Activated CD4-positive, CD25-positive, alpha-beta regulatory T cell treated with anti-CD3 and anti-CD28 coated beads, Interleukin-2, amount 50 U/mL, for 16 hours (primary cell): ENCODE data around the gene TMEM190.

Experiments used
- DNase-seq: peaks from one replicate; pipeline ENCODE4 v3.0.0-alpha.2; 2020; ENCODE audit warnings: low read depth, low spot score

The TMEM190 gene

DNA sequence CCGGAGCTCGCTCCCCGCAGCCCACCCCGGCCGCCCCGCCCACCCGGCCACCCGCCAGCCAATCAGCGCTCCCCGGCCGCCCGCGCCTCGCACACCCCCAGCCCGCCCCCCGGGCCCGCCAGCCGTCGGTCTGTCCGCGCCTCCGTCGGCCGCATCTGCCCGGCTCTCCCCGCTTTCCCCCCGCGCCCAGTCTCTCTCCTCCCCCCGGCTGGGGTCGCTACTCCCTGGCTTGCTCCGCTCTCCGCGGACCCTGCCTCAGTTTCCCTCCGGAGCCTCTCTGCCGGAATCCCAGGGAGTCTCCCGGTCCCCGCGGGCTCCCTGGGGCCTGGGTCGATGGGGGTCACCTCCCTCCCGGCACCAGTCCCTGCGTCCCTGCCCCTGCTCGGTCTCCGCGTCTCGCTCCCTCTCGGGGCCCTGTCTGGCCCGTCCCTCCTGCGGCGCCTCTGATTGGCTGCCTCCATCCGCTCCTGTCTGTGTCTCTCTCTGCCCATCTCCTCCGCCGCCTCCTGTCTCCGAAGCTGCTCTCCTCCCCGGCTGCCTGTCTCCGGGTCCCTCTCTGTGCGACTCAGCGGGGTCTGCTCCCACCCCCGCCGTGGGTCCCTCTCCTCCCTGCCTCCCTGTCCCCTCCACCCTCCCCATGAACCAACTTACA, 6.8 kb upstream of the TMEM190 start:
- DNase-seq: no peak

DNA sequence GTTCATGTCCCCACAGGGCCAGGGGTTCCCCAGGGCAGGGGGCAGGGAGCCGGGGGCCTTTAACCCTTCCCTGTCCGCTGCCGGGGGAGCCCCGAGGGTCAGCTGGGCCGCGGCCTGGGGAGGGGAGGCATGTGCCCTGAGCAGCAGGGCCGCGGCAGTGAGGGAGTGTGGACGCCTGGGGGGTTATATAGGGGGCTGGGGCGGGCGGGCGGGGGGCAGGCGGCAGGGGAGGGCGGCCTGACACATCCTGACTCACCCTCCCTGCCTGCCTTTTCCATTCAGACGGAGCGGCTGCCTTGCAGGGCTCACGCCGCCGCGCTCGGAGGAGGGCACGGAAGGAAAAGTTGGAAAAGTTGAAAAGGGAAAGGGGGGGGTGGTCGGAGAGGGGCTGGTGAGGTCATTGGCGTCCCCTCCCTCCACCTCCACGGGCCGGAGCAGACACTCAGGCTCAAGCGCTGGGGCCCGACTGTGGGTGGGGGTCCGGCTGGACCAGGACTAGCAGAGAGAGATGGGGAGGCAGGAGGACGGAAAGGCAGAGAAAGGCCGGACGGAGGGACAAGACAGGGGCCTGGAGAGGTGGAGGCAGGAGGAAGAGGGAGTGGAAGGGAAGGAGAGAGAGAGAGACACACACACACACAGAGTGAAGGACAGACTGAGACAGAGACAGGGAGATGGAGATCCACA, 6.2 kb upstream of the TMEM190 start, which contains the start of gene IL11:
Gene IL11, minus strand, starts transcription at position 159 of the 684 bp plus-strand sequence. Its CDS starts 153 bp downstream, at position 6.
- no peak for DNase-seq

DNA sequence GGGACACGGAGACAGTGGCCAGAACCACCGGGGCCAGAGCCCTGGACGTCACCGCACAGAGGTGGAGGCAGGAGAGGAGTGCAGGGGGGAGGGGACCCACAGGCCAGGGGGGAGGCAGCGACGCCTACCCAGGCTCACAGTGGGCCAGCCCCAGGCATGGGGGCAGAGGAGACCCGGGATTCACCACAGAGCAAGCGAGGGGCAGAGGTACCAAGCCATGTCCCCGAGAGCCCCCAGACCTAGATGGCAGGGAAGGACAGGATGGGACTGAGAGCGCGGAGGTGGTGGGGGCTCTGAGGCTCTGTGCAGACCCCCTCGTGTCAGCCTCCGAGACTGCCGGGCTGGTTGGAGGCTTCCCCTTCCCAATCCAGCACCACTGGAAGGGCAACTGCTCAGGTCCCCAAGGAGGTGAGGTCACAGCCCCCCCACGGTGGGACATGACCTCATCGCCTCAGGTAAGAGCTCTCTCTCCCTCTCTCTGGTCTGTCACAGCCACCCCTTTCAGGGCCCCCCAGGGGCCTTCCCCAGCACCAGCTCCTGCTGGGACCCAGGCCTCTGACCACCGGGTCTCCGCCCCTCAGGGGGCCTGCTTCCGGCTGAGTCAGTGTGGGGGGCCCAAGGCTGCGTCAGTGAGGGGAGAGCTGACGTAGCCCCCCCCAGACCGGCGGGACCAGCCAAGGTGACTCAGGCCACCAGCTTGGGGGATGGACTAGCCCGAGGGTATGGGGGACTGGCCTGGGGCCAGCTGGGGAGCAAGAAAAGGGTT, 4.1 kb upstream of the TMEM190 start:
- no peak for DNase-seq

DNA sequence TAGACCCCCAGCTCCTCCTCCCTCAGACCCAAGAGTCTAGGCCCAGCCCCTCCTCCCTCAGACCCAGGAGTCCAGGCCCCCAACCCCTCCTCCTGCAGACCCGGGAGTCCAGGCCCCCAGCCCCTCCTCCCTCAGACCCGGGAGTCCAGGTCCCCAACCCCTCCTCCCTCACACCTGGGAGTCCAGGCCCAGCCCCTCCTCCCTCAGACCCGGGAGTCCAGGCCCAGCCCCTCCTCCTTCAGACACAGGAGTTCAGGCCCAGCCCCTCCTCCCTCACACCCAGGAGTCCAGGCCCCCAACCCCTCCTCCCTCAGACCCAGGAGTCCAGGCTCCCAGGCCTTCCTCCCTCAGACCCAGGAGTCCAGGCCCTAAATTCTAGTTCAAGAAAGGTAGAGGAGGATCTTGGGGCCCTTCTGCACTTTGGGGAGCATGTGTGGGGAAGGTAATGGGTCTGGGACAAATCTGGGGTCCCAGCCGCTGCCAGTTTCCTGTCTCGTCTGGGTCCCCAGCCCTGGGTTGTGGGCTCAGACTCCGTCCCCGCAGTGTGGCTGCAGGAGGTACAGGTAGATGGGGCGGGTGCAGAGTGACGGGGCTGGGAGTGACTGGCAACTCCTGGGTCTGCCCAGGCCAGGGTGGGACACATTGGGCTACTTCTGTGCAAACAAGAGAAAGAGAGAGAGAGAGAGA, 3.2 kb upstream of the TMEM190 start:
- DNase-seq: no peak

DNA sequence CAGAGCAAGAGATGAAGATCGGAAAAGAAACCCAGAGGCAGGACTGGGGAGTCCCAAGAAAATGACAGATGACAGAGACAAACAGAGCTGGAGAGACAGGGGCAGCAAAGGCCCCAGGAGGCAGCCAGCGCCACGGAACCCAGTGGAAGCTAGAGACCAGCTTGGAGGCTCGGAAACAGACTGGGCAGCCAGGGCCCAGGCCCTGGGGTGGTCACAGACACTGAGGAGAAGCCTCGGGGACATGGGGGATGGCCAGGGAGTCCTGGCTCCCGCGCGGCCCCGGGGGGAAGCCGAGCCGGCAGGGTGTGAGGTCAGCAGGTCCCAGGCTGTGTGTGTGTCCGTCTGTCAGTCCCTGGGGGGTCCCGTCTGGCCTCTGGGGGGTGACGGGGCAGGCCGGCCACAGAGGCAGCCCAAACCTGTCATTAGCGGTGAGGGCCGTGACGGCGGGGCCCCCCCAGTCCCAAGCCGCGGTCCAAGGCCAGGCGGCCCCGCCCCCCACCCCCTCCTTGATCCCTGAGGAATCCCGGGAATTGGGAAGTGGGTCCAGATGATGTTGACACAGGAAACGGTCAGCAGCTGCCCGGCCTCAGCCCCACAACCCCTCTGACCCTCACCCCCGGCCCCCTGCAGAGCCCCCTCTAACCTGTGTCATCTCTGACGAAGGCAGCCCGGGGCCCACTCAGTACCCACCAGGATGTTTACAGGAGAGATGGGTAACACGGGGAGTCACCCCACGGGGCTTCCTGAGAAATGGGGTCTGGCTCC, 2.5 kb upstream of the TMEM190 start:
- no peak for DNase-seq

DNA sequence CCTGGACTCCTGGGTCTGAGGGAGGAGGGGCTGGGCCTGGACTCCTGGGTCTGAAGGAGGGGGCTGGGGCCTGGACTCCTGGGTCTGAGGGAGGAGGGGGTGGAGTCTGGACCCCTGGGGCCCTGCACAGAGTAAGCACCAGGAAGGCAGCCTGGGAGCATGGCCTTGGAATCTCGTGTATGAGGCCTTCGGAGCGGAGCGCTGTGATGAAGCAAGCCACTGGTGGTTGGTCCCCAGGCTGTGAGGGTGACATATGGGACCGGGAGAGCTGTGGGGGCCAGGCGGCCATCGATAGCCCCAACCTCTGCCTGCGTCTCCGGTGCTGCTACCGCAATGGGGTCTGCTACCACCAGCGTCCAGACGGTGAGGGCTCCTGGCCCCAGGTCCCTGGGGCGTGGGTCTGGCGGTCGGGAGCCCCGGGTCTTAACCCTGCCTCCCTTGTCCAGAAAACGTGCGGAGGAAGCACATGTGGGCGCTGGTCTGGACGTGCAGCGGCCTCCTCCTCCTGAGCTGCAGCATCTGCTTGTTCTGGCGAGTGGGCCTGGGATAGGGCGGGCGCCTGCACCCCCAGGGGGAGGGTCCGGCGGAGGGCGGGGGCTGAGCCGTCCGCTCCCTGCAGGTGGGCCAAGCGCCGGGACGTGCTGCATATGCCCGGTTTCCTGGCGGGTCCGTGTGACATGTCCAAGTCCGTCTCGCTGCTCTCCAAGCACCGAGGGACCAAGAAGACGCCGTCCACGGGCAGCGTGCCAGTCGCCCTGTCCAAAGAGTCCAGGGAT, 918 bp downstream of the TMEM190 start:
- no peak for DNase-seq

DNA sequence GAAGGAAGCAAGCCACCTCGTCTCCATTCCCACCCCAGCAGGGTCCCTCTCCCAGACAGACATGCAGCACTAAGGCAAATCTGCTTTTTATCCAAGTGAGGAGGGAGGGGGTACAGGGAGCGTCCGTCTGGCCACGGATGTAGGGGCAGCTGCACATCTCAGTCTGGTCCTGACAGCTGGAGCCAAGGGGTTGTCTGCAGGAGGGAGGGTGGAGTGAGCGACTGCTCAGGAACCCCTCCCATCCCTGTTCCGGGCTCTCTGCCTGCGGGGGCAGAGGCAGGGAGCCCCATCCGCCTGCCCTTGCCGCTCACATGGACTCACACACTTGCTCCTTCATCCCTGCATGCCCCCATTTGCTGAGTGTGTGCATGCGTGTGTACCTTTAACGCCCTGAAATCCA, 2.5 kb downstream of the TMEM190 start:
- no peak for DNase-seq

DNA sequence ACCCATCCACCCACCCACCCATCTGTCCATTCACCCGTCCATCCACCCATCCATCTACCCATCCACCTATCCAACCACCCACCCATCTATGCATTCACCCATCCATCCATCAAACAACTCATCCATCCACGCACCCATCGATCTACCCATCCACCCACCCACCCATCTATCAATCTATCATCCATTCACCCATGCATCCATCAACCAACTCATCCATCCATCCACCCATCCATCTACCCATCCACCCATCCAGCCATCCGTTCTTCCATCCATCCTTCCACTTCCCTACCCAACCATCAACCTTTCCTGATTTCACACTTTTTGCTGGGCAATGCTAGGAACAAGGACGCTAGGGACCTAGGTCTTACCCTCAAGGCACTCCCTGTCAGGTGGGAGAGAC, 5.4 kb downstream of the TMEM190 start:
- no peak for DNase-seq

DNA sequence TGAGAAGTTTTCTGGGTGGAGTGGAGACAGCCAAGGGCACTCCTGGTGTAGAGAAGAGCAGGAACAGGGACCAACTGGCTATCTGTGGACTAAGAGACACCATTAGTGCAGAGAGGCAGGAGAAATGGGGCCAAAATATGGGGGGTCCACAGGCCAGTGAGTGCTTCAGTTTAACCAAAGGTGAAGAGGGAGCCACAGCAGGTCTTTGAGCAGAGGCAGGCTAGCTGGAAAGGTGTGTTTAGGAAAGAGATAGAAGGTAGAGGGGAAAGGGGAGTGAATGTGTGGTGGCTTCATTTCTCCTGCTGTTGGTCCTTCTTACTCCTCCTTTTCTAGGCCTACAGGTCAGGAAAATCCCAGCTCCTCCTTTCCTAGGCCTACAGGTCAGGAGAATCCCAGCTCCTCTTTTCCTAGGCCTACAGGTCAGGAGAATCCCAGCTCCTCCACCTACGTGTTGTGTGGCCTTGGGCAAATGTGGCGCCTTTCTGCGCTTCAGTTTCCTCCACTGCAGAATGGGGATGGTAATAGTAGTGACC, 6.0 kb downstream of the TMEM190 start:
- DNase-seq: no peak

DNA sequence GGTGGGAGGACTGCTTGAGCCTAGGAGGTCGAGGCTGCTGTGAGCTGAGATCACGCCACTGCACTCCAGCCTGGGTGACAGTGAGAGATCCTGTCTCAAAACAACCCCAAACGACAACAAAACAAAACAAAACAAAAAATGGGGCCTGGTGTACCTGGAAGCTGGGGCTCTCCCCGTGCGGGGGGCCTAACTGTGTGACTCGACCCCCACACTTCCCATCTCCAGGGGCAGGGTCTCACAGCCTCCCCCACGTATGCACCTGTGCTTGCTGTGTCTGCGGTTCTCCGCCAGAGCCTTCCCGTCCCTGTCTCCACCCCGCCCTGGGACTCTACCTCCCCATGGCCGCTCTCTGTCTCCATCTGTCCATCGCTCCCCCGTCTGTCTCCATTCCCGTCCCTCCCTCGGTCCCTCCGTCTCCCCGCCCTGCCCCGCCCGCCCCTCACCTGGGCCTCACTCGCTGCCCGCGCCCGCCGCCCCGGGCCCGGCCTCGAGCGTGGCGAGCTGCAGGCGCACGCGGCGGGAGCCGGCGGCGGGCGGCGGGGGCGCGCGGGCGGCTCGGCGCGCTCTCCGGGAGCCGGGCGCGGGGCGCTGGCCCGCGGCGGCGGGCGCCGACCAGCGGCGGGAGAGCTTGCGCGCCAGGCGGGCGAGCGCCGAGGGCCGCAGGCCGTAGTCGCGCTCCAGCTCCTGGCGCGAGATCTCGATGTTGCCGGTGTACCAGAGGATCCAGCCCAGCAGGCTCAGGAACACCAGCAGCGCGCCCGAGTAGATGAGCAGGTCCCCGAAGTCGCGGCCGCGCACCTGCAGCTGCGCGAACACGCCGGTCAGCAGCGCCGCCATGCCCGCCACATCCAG, 6.9 kb downstream of the TMEM190 start:
- no peak for DNase-seq

DNA sequence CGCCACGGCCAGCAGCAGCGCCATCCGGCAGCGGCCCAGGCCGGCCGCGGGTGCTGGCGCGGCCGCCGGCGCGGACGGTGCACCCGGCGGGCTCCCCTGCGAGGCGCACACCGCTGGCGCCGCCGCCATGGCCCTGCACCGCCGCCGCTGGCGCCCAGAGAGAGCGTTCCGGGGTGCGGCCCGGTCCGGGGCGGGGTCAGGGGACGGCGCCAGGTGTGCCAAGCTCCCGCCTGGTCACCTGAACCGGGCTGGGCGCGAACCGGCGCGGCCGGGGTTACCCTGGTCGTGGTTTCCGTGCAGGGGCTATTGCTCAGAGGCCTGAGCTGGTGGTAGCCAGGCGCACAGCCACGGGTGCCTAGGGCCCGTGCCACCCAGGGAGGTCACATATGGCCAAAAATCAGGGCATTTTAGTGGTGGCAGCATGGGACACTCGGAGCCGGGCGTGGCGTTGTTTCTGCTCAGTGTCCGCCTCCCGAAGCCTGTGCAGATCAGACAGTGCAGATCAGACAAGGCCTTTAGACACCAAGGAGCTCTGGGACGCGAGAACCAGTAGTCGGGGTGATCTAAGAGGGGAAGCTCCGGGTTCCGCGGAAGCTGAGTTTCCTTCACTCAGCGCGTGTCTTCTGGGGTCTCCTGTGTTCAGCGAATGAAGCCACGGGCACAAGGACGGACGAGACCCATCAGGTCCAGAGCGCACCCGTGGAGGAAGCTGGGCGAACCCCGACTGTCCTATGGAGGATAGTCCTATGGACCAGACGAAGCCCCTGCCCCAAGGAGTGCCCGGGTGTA, 7.7 kb downstream of the TMEM190 start, which contains the start of gene TMEM238:
Gene TMEM238, minus strand, starts transcription at position 162 of the 789 bp plus-strand sequence. Its CDS starts 33 bp downstream, at position 129.
- DNase-seq: no peak

DNA sequence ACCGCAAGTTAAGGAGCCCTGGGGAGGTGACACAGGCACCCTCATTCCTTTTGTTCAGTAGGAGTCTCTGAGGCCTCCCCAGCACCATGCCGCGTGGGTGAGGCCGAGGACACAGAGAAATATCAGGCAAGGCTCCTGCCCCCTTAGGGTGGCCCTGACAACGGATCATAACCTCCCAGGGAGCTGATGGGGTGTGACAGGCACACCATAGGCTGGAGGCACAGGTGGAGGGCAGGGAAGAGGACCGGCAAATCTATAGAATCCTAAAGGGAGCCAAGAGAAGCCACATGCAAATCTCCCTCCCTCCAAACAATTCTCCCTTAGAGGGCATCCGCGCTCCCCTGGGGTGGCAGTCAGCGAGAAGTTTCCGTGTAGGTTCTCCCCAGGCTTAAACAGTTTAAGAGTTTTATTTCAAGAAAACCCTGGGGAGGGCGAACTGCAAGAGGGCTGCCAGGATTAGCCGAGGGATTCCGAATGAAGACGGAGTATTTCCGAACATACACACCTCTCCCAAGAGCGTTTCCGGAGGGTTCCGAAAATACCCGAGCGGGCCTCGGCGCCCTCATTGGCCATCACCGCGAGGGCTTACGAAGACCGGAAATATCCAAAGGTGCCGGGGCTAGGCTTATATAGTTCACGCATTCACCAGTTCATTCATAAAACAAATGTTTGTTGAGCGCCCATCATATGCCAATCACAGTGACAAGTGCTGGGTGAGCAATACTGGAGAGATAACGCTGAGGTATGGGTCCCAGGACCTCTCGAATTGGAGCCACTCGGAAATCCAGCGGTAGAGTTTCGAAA, 8.5 kb downstream of the TMEM190 start:
- peak; percentile 89 for DNase-seq

DNA sequence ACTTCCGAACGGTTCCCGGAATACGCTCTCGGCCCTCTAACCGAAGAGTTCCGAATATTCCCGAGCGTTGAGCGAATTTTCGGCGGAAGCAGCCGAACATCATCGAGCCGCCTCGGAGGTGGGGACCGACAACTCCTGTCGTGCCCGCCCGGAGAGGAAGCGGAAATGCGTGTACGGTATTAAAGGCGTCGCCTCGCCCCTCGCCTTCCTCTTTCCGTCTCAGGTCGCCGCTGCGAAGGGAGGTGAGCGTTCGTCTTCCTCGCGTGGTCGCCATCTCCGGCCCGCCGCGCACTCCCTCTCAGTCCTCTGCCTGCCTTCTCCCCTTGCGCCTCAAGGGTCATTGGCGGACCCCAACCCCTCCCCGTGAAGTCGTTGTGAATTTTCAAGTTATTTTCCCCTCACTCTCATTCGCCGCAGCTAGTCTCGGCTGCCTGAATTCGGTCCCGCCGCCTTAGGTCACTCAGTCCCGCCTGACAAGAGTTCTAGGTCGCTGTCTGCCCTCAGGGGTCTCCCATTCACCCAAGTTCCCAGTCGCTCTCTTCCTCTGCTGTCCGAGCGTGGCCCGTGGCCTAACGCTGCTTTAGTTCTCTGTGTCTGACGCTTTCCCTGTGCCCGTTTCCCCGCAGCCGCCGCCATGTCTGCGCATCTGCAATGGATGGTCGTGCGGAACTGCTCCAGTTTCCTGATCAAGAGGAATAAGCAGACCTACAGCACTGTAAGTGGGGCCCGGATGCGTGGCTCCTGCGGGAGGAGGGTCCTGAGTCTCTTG, 9.3 kb downstream of the TMEM190 start, which contains the start of gene RPL28:
Gene RPL28, plus strand, starts transcription at position 209 of the 769 bp plus-strand sequence. Its CDS starts 426 bp downstream, at position 635.
- peak; percentile 98 for DNase-seq

DNA sequence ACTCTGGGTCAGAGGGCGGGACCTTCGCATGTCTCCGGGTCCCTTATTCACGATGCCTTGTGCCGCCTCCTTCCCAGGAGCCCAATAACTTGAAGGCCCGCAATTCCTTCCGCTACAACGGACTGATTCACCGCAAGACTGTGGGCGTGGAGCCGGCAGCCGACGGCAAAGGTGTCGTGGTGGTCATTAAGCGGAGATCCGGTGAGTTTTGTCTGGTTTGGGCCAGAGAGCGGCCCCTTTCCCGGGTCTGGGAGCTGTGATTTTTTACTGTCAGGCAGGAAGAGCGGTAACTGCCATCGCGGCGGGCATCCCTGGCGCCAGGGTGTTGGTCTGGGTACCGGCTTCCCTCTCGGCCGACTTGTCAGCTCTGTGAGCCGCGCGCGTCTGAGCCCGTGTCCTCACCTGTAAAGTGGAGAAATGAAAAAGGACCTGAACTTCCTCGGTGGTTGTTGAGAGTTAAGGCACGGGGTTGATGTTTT, 9.9 kb downstream of the TMEM190 start:
- DNase-seq: no peak

DNA sequence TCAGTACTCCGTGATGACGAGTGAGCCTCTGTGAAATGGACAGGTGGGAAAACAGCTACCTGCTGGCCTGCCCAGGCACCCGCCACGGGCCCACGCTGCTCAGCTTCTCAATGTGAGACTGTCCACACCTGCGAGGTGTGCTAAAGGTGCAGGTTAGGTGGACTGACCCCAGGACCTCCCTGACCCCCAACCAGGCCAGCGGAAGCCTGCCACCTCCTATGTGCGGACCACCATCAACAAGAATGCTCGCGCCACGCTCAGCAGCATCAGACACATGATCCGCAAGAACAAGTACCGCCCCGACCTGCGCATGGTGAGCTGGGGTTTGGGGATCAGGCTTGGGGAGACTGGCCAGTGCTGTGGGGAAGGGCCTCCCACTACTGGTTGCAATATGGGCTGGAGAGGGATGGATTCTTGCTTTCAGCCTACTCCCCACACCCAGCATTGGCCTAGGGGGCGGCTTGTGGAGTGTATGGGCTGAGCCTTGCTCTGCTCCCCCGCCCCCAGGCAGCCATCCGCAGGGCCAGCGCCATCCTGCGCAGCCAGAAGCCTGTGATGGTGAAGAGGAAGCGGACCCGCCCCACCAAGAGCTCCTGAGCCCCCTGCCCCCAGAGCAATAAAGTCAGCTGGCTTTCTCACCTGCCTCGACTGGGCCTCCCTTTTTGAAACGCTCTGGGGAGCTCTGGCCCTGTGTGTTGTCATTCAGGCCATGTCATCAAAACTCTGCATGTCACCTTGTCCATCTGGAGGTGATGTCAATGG, 11.3 kb downstream of the TMEM190 start:
- no peak for DNase-seq
